HUDEP-2 (cell line): ENCODE measurements around the gene SETDB1.
A peak's percentile ranks its signal among the peaks of the same experiment; 100 is the strongest.
"Not testable (repeated sequence)": the region's sequence is repeated elsewhere in the genome, so short reads cannot be mapped to it uniquely, and the experiment has no call there.

Experiments used
- DNase-seq, 76 experiments: peaks; one replicate each; lab custom pipeline; 2025; ENCODE audit not compliant: unreplicated experiment in 76 of 76; lab: John Stamatoyannopoulos, UW

The SETDB1 gene

DNA sequence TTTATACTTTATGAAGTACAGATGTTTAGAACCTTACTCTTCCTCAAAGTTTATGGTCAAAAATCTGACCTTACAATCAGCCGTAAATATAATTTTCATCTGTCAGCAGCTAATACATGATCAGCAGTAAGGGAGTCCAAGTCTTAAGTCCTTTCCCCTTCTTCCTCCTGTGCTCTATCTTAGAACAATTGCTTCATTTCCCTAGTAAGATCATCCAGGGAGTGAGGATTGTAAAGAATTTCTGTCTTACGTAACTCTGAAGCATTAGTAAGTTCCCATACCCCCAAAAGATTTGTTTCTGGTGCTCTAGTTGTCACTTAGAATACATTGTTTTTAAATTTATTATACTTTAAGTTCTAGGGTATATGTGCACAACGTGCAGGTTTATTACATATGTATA lies 2.1 kb downstream of the SETDB1 start:
- DNase-seq = no peak

DNA sequence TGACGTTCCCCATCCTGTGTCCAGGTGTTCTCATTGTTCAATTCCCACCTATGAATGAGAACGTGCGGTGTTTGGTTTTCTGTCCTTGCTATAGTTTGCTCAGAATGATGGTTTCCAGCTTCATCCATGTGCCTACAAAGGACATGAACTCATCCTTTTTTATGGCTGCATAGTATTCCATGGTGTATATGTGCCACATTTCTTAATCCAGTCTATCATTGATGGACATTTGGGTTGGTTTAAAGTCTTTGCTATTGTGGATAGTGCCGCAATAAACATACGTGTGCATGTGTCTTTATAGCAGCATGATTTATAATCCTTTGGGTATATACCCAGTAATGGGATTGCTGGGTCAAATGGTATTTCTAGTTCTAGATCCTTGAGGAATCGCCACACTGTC lies 2.6 kb downstream of the SETDB1 start:
- not testable (repeated sequence) for DNase-seq

DNA sequence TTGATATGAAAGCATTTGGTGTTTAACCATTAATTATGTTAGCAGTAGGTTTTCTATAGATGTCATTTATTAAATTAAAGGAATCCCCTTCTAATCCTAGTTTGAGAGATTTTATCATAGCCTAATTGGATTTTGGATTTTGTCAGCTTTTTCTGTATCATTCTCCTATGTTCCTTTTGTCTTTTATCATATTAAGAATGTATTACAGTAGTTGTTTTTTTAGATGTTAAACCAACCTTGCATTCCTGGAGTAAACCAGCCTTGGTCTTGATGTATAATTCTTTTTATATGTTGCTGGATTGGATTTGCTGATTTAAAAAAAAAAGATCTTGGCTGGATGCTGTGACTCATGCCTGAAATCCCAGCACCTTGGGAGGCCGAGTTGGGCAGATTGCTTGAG lies 5.6 kb downstream of the SETDB1 start:
- DNase-seq = peak in 2 of 76 experiments; percentile 2 to 10

DNA sequence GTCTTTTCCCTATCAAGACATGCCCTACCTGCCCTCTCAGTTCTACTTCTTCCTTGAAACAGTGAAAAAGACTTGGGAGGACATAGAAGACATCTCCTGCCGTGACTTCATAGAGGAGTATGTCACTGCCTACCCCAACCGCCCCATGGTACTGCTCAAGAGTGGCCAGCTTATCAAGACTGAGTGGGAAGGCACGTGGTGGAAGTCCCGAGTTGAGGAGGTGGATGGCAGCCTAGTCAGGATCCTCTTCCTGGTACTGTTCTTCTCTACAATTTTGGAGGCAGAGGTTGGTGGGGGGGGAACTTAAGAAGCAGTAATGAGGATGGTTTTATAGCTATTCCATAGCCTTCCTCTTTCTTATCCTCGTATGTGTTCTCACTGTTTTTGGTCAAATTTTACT lies 18.7 kb downstream of the SETDB1 start:
- peak in 1 of 76 experiments; percentile 5 for DNase-seq

- DNase-seq = no peak
Measured at GRCh38 chr1:150954708-150955107, 28.5 kb downstream of the SETDB1 start.

DNA sequence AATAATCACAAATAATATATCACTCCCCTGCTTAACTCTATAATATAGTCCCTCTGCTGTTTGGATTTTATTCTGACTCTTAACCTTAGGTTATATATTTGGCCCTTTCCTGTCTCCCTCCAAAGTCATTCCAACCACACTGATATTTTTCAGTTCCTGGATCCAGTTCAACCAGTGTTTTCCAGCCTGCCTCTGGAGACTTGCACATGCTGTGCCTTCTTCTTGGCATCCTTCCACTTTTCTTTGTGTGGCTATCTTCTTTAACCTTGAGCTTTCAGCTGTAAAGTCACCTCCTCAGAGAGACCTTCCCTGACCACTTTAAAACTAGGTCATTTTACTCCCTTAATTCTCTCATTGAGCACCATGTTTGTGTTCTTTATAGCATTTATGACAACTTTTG lies 29.1 kb downstream of the SETDB1 start:
- peak in 41 of 76 experiments; percentile 3 to 77 (median 57) for DNase-seq

DNA sequence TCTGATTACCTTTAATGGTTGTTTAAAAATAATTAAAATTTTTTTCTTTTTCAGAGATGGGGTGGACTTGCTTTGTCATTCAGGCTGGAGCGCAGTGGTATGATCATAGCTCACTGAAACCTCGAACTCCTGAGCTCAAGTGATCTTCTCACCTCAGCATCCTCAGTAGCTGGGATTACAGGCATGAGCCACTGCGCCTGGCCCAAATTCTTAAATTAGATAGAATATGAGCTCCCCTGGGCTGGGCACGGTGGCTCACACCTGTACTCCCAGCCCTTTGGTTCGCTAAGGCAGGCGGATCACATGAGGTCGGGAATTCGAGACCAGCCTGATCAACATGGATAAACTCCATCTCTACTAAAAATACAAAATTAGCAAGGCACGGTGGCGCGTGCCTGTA lies 31.5 kb downstream of the SETDB1 start:
- no peak for DNase-seq

GRCh38 chr1:150960646-150961045 lies 34.5 kb downstream of the SETDB1 start:
- no peak for DNase-seq

GRCh38 chr1:150961756-150962155 lies 35.6 kb downstream of the SETDB1 start:
- no peak for DNase-seq

DNA sequence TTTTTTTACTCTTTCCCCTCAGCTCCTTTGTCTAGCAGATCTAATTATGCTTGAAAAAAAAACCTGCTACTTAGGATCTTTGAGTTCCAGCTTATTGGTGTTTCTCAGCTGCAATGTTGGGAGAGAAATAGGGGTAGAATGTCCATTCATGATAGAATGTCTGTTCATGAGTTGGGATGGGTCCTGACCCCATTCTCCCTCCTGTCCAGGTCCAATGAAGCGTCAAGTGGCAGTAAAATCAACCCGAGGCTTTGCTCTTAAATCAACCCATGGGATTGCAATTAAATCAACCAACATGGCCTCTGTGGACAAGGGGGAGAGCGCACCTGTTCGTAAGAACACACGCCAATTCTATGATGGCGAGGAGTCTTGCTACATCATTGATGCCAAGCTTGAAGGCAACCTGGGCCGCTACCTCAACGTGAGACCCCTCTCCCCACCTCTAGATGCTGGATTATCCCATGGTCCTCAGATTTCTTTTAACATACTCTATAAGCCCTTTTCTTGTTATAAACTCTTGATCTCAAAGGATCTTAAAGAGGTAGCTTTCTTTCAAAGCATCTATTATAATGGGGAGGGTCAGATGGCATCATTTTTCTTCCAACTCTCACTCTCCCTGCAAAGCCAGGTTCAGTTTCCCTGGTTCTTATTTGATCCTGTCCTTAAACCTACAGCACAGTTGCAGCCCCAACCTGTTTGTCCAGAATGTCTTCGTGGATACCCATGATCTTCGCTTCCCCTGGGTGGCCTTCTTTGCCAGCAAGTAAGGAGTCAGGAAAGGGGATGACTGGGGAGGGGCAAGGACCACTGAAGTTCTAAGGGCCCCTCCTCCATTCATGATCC lies 37.4 kb downstream of the SETDB1 start:
- DNase-seq = no peak

GRCh38 chr1:150964164-150964489 lies 38.0 kb downstream of the SETDB1 start:
- DNase-seq = no peak

DNA sequence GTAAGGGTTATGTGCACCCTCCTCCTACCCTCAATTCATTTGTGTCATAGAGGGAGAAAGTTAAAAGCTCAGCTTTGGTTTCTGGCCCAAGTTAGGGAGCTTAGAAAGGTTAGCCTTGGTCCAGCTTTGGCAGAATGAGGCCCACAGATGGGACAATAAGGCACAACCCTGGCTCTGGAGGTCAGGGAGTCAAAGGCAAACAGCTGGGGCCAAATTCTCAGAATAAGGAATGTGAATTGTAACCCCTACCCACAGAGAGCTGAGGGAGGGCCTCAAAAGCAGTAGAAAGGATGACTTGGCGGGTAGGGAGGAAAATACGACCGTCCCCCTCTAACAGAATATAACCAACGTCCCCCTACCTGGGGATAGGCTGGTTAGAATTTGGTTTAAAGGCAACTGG lies 39.4 kb downstream of the SETDB1 start:
- DNase-seq = no peak

DNA sequence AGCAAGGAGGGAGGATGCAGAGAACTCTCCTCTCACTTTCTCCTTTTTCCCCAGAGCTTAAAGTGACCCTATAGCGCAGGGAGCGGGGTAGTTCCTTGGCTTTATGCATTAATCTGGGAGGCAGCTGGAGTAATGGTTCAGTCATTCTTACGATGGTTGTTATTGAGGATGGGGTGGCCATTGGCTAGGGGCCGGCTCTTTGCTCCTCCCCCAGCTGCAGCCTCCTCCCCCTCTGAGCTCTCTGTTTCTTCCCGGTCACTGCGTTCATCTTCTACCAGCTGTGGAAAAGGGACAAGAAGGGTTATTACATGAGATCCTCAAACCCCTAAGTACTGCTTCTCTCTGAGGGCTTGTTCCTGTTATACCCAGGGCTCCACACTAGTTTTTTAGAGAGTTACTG lies 39.8 kb downstream of the SETDB1 start:
- DNase-seq = no peak

DNA sequence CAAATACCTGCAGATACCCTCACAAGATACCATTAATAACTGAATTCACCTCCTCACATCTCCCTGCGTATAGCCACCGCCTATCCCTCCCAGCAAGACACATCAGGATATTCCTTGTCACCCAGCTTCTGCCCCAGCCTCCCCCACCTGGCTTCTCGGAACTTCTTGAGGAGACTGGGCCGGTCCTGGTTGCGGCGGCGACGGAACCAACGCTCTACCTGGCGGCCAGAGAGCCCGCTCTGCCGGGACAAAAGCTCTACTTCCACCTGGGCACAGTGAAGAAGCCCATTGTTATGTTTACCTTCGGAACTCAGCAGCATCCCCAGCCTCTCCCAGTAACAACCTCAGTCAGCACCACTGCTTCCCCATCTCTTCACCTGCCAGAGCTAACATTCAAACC lies 41.8 kb downstream of the SETDB1 start:
- DNase-seq = no peak

- no peak for DNase-seq
Measured at GRCh38 chr1:150968491-150968890, 42.3 kb downstream of the SETDB1 start.

- DNase-seq = no peak
Measured at GRCh38 chr1:150969626-150970025, 43.5 kb downstream of the SETDB1 start.

GRCh38 chr1:150970808-150971582 lies 44.8 kb downstream of the SETDB1 start:
- DNase-seq = no peak

DNA sequence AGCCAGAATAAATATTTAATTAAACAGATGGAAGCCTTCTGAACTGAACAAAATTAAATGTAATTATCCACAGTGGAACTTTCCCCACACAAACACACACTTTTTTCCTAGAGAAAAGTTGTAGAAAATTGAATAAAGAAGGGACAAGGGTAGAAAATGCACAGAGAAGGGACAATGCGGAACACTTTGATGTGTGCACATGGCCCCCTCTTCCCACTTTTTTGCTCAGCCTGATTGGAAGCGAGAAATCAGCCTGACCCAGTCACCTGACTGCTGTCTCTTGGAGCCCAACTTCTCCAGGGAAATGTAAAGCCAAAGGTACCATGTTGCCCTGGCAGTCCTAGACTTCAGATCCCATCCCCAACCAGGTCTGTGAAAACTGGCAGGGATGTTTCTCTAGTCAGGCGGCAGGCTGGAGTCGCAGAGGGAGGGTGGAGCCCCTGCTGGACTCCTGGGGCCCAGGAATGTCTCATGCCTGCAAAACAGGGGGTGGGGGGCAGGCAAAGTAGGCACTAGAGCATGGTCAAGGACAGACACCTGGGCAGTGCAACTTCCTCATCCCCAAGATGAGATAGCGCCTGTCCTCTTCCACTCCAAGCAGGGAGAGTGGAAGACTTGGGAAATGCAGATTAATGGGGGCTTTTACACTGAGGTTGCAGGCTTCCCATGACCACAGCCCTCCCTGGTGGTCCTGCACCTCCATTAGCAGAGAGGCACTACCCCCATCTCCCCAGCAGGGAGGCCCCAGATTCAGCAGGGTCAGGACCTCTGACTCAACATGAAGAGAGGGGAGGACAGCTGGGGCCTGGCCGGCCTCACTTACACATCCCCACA lies 45.6 kb downstream of the SETDB1 start:
- no peak for DNase-seq

DNA sequence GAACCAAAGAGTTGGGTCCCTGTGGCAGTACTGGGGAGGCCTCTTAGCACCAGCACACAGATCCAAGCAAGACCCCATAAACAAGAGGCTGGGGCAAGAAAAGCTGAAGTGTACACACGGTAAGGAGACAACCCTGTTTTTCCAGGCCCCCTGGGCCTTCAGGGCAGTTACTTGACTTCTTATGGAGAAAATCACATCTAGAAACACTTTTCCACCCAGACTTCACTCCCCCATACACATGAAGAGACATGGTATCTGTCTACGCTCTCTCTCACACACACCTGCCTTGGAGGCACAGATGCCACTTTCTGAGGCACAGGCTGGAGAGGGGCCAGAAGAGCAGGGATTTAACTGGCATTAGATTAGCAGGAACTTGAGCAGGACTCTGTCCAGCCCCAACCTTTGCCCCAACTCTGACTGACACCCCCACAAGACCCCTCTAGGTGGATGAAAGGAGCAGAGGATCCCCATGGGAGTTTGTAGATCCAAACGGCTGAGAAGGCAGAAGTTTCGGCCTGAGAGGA lies 46.3 kb downstream of the SETDB1 start:
- peak in 1 of 76 experiments; percentile 13 for DNase-seq

GRCh38 chr1:150973258-150973835 lies 47.2 kb downstream of the SETDB1 start:
- DNase-seq = peak in 10 of 76 experiments; percentile 11 to 61 (median 26)
